Heart right ventricle (tissue), 16 donors: Measurements from ENCODE around the gene LRRC26. TPM values are rescaled to one million over a fixed set of nuclear protein-coding genes. Genes with fewer than 3 reads are reported as not detected.
A peak's percentile ranks its signal among the peaks of the same experiment; 100 is the strongest.

ENCODE experiments used
- ATAC-seq, 8 donors: fragments of 200-7000 bp; cut with Tn5 transposase; one replicate each; pipeline ENCODE4 v1.9.1; 2020; ENCODE audit warnings: mild to moderate bottlenecking in 8 of 8, moderate library complexity in 8 of 8, moderate number of reproducible peaks in 1 of 8
- DNase-seq, 2 donors: peaks; one replicate each; pipeline ENCODE4 v3.0.0-alpha.2; 2020
- H3K27ac ChIP-seq, 10 donors: fragments of 200-600 bp; sonication (generic) in 2 of 10; one replicate each; pipeline versions ENCODE4 v1.5.0 to v1.8.0; 2020 to 2022; ENCODE audit warnings: mild to moderate bottlenecking in 3 of 10
- H3K27me3 ChIP-seq, 7 donors: fragments of 200-600 bp; one replicate each; pipeline ENCODE4 v1.8.0; 2021 to 2022; ENCODE audit warnings: mild to moderate bottlenecking in 2 of 7
- H3K36me3 ChIP-seq, 9 donors: fragments of 200-600 bp; sonication (generic) in 1 of 9; one replicate each; pipeline versions ENCODE4 v1.5.0 to v1.8.0; 2020 to 2022; ENCODE audit warnings: mild to moderate bottlenecking in 2 of 9
- H3K4me1 ChIP-seq, 9 donors: fragments of 200-600 bp; sonication (generic) in 1 of 9; one replicate each; pipeline versions ENCODE4 v1.5.0 to v1.8.0; 2020 to 2022; ENCODE audit warnings: mild to moderate bottlenecking in 4 of 9
- H3K4me3 ChIP-seq, 10 donors: fragments of 200-600 bp; sonication (generic) in 2 of 10; one replicate each; pipeline versions ENCODE4 v1.5.0 to v1.8.0; 2020 to 2022; ENCODE audit warnings: mild to moderate bottlenecking in 7 of 10, moderate library complexity in 2 of 10
- H3K9me3 ChIP-seq, 11 donors: fragments of 200-600 bp in 10 of 11; sonication (generic) in 2 of 11; one replicate each; pipeline versions ENCODE4 v1.5.0 to v1.8.0; 2013 to 2022; ENCODE audit warnings: mild to moderate bottlenecking in 2 of 11, control low read depth in 1 of 11, moderate library complexity in 1 of 11
- CTCF ChIP-seq, 9 donors: fragments of 200-600 bp; sonication (generic) in 2 of 9; IDR thresholded peaks; one replicate each; pipeline versions ENCODE4 v1.5.0 to v1.8.0; 2021 to 2022; ENCODE audit warnings: antibody characterized with exemption in 9 of 9, mild to moderate bottlenecking in 5 of 9, moderate library complexity in 1 of 9
- WGBS, 2 donors: extraction: QIAGEN DNeasy Blood & Tissue Kit; methylation state at CpG; one replicate each; pipeline ENCODE4 v1.1.7; 2013; ENCODE audit warnings: inconsistent platforms in 1 of 2; 5-methylcytosine and 5-hydroxymethylcytosine counted together
- intact Hi-C, 10 donors: fragments of 100-400 bp; cut with DNase I; formaldehyde crosslinking; loops; one replicate each; pipeline versions ENCODE4 v1.11.1 to v1.14.2; 2022
- polyA plus RNA-seq, 2 donors: library from polyadenylated mRNA; stranded (reverse); fragments of 200-250 nt; gene quantifications; one replicate each; pipeline ENCODE4 v1.2.3, GENCODE V29; 2013
- total RNA-seq, 10 donors: library from RNA; stranded (reverse); fragmentation: NEBNext Ultra II Directional in 3 of 10; extraction: Animal tissue kit (Norgen Biotek cat#: 25700) in 3 of 10; gene quantifications; one replicate each; pipeline versions ENCODE4 v1.2.1 to v1.2.4, GENCODE V29; 2021 to 2023
- donor health status: Arrhythmogenic right ventricular cardiomyopathy.
- donor health status: ischemic (EF 13 %, LVEDD 7.1; RV severe dilation, severe dysfunction).
- donor health status: healthy with polysubstance abuse.
- donor health status: DM: no; HTN: yes; CAD: no.
- donor health status: DM: no; HTN: no; CAD: no.
- donor health status: ischemic (EF 25% LVEDD 6.9; RV normal size, moderate dysfunction).
- donor health status: ischemic (EF 25% LVEDD 5.7; RV mildly dilated, moderate dysfunction).
- donor health status: healthy.
- donor health status: DM: yes; HTN: yes; CAD: no.
- donor health status: Ischemic cardiomyopathy.
- donor health status: ischemic (EF 35%, LVEDD 5.7; RV mildly dilated, moderate dysfunction).
- donor health status: nonischemic (EF 11% LVEDD 7.7; RV severe dilation, severe dysfunction).
- donor health status: DM: yes; HTN: yes; CAD: no.
- donor health status: PGD.
- donor health status: ischemic (EF 29% LVEDD 5.4; RV normal size, mild dysfunction).
- donor health status: nonischemic (EF 23%, LVEDD 6.1; RV moderate dilation, normal function).

LRRC26 gene
- total and polyA plus RNA-seq, 12 donors: not detected

- TF ChIP-seq CTCF (IDR thresholded peaks at IDR 0.05): no peak
- Histone ChIP-seq H3K4me3 (no peak overlapping the region), H3K27ac (no peak overlapping the region), H3K36me3 (peaks cover 0 to 7% (median 0%) of the 10 kb centered on the region in 9 donors), H3K9me3 (no peaks in the 10 kb centered on the region), H3K27me3 (no peaks in the 10 kb centered on the region), H3K4me1 (peaks cover 38 to 78% (median 72%) of the 10 kb centered on the region in 9 donors)
- ATAC-seq (no peak), DNase-seq (no peak)
- intact Hi-C loops: no loop called here
- 72 to 74% methylated on average over 8 of the region's 8 CpGs for WGBS, 2 donors
These were observed 33.1 kb upstream of the LRRC26 start for GRCh38 chr9:137202966-137203365.

- ATAC-seq (no peak), DNase-seq (no peak)
- peak overlapping the region; percentile 42 to 84 (median 72) for H3K4me3 ChIP-seq
- WGBS, 2 donors: 11% methylated on average over 23 of the region's 23 CpGs
- H3K4me1 ChIP-seq: peaks cover 46 to 83% (median 74%) of the 10 kb centered on the region in 9 donors
- TF ChIP-seq CTCF (IDR thresholded peaks at IDR 0.05): no peak
- no peaks in the 10 kb centered on the region for H3K9me3 ChIP-seq
- peak overlapping the region; percentile 33 to 96 (median 90) for H3K27ac ChIP-seq
- H3K36me3 ChIP-seq: no peaks in the 10 kb centered on the region
- no peaks in the 10 kb centered on the region for H3K27me3 ChIP-seq
- intact Hi-C loops: loop anchor here in 1 of 10 donors (2.0 kb wide), 1 partner anchor 21 kb away; the partner anchor contains the start of gene RNF208
These were observed 31.5 kb upstream of the LRRC26 start for GRCh38 chr9:137201205-137201868.

GRCh38 chr9:137200311-137201204 lies 30.7 kb upstream of the LRRC26 start, which contains the start of gene TPRN:
Gene TPRN (minus strand): TSS chr9:137200741. CDS start chr9:137200711, 30 bp downstream.
- no peaks in the 10 kb centered on the region for H3K27me3 ChIP-seq
- H3K4me3 ChIP-seq: peak within 1 kb of the TSS; percentile 42 to 84 (median 72)
- DNase-seq (peak; percentile 99 to 100), ATAC-seq (peak; percentile 95 to 99 (median 98))
- no peak for TF ChIP-seq CTCF (IDR thresholded peaks at IDR 0.05)
- no peaks in the 10 kb centered on the region for H3K9me3 ChIP-seq
- H3K4me1 ChIP-seq: peaks cover 50 to 86% (median 76%) of the 10 kb centered on the region in 9 donors
- 0 to 1% methylated on average over 86 to 118 of the region's 118 CpGs for WGBS, 2 donors
- peak within 1 kb of the TSS; percentile 48 to 96 (median 90) for H3K27ac ChIP-seq
- intact Hi-C loops: loop anchor here in 1 of 10 donors (2.0 kb wide), 1 partner anchor 22 kb away; the partner anchor contains the start of gene RNF208
- no peaks in the 10 kb centered on the region for H3K36me3 ChIP-seq
